GM08714 (cell line): ENCODE results near the gene ARFGAP1.
"Not testable (repeated sequence)": the region's sequence is repeated elsewhere in the genome, so short reads cannot be mapped to it uniquely, and the experiment has no call there.

Experiments used
- H3K4me3 ChIP-seq: fragments of 200-500 bp; sonication (Bioruptor generic); 2 replicates; pipeline ENCODE4 v1.5.1; 2014; ENCODE audit warnings: mild to moderate bottlenecking, low read length, inconsistent platforms
- ZNF274 ChIP-seq: IDR thresholded peaks from 2 replicates; pipeline ENCODE4 v1.6.1; 2012; ENCODE audit warnings: mild to moderate bottlenecking, low read depth, low read length

The ARFGAP1 gene

DNA sequence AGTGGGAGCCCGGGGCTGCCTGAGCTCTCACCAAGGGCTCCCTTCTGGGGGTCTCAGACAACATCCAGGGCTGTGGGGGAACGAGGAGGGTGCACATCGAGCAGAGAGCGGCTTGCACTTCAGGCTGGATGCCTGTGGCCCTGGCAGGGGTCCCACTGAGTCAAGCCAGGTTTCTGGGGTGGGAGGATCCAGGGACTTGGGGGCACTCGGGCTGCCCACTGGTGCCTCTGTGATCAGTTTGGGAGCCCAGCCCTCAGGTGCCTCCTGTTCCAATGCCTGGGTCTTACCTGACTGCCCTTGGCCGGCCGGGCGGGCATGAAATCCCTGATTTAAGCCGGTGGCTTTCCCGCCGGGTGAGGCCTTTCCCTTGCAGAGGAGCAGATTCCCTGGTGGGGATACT lies 20.8 kb downstream of the ARFGAP1 start:
- H3K4me3 ChIP-seq: no peak overlapping the region
- no peak for TF ChIP-seq ZNF274

DNA sequence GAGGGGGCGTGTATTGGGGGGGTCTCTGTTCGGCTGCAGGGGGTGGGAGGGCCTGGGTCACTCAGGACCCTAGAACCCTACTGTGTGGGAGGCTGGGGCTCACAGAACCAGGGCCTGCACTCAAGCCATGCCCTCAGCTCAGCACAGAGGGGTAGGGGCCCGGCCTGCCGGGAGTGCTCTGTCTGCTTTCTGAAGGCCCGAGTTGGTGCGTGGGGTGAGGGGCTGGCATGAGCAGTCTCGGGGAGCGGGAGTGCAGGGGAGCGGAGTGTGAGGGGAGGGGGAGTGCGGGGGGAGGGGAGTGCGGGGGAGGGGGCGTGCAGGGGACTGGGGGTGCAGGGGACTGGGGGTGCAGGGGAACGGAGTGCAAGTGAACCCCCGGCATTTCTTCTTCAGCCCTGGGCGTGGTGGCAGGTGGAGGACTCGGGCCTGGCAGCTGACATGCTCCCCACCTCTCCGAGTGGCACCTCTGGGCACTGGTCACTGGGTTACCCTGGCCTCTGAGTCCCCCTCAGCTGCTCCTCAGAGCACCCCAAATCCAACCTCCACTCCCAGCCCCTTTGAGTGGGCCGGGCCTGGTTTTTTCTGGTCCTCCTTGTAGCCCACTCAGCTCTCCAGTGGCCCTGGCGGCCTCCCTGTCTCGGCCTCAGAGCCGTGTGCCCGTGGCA lies 21.4 kb downstream of the ARFGAP1 start:
- no peak overlapping the region for H3K4me3 ChIP-seq
- no peak for TF ChIP-seq ZNF274

DNA sequence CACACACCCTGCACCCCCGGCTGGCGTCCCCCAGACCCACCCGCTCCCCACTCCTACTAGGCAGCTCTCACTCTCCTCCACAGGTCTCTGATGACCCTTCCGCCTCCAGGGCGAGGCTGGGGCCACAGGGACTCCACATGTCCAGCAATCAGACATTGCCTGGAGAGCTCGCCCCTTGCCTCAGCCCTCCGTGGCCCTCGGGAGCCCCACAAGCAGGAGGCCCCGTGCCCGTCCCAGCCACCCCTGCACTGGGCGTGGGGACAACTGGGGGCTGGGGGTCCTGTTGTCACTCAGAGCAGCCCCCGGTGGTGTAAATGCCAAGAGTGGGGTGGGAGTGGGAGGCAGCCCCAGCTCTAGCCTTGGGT lies 21.9 kb downstream of the ARFGAP1 start:
- no peak for TF ChIP-seq ZNF274
- no peak overlapping the region for H3K4me3 ChIP-seq

DNA sequence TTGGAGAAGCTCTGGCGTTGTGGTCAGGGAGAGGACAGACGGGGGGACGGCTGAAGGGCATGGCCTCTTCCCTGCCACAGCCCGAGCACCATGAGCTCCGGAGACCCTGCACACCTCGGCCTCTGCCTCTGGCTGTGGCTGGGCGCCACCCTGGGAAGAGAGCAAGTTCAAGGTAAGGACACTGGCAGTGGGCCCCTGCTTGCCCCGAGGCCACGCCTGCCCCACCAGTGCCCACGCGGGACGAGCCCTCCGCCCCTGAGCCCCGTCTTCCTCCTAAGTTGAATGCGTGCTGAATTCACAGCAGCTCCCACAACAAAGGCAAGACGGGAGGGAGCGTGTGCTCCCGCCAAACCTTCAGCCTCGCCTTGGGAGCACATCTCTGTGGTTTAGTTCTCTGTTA lies 22.4 kb downstream of the ARFGAP1 start:
- H3K4me3 ChIP-seq: no peak overlapping the region
- no peak for TF ChIP-seq ZNF274

DNA sequence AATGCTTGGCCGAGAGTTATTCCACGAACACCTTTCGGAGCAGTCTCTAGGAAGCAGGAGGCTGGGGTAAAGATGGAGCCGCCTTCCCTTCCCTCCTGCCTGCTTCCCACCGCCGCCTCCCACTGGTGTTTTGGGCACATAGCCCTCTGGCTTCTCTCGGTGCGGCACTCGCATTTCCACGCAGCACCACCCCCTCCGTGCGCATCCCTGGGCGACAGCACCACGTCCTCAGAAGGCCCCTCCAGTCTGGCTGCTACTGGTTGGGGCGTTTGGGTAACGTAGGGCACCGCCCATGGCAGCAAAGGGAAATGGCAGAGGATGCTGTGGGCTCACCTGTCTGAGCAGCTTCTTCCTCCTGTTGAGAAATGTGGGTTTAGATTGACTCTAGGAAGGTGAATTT lies 22.8 kb downstream of the ARFGAP1 start:
- no peak overlapping the region for H3K4me3 ChIP-seq
- no peak for TF ChIP-seq ZNF274

DNA sequence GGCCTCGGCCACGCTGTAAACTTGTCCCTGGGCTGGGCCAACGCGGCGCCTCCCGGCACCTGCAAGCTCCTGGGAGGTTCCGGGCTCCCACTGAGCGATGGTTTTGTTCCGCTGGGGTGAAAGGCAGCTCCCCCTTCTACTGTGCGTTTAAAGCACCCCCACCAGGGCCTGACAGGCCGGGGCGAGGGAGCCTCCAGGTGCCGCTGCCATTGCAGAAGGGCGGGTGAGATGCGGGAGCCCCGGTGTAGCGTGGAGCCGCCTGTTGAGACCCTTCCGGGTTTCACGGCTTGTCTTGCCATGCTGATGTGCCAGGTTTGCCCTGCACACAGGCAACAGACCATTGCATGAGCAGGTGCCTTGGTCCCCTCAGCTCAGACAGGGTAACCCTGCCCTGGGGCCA lies 23.2 kb downstream of the ARFGAP1 start:
- TF ChIP-seq ZNF274: no peak

DNA sequence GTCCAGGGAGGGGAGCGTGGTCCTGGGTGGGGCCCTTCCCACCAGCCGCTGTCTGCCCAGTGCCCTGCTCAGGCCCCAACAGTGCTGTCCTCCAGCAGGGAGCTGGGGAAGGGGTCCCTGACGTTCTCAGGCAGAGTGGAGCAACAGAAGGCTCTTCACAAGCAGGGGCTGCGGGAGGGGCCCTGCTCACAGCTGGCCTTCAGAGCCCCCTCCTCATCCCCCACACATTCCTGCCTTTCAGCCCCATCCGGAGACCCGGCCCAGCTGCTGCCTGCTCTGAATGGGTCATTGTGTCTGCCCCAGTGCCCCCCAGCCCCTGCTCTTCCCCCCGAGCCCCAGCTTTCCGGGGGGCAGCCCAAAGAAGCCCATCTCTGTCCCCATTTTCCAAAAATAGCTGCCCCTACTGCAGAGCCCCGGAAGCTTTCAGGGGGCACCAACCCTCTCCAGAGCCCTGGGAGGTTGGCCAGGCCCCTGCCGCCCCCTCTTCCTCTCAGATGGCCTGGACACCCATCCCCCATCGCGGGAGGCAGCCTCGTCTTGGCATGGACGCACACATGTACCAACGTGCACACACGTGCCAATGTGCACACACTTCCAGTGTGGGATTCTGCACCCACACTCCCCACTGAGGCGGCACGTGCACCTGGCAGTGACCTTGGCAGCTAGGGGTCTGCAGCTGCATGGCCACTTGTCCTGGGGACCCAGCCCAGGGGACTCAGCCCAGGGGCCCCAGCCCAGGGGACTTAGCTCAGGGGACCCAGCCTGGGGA lies 24.1 kb downstream of the ARFGAP1 start:
- TF ChIP-seq ZNF274: no peak
- H3K4me3 ChIP-seq: no peak overlapping the region

More for the DNA sequence above, 23.2 kb downstream of the ARFGAP1 start:
- H3K4me3 ChIP-seq: no peak overlapping the region

DNA sequence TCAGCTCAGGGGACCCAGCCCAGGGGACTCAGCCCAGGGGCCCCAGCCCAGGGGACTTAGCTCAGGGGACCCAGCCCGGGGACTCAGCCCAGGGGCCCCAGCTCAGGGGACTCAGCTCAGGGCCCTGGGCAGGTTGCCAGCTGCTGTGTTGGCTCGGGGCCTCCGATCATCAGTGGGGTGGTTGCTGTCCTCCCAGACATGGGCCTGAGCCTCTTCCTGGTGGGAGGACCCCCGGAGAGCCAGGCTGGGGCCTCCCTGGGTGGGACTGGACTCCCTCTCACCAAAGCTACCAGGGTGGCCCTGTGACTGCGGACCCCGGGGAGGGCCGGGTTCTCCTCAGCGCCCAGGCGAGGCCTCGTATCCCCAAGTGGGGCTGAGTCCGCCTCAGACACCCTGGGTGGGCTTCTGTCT lies 24.8 kb downstream of the ARFGAP1 start:
- TF ChIP-seq ZNF274: no peak
- H3K4me3 ChIP-seq: no peak overlapping the region

DNA sequence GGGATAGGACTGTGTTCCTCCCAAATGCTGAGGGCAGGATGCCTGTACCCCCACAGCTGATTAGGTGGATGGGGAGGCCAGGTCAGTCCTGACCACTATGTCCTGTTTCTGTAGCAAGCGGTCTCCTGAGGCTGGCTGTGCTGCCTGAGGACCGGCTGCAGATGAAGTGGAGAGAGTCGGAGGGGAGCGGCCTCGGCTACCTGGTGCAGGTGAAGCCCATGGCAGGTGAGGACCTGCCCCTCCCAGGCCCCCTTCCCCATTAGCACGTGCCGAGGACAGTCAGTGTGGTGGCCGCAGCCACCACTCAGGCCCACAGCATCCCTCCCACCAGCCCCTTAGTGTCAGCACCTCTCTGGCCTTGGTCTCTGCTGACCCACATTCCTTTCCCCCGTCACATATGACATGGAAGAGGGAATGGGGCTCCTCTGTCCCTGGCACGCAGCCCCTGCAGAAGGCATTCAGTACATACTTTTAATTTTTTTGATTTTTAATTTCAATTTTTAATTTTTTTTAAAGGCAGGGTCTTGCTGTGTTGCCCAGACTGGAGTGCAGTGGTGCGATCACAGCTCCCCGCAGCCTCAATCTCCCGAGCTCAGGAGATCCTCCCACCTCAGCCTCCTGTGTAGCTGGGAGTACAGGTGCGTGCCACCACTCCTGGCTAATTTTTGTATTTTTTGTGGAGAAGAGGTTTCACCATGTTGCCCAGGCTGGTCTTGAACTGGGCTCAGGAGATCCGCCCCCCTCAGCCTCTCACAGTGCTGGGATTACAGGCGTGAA lies 25.4 kb downstream of the ARFGAP1 start:
- no peak for TF ChIP-seq ZNF274
- H3K4me3 ChIP-seq: no peak overlapping the region

DNA sequence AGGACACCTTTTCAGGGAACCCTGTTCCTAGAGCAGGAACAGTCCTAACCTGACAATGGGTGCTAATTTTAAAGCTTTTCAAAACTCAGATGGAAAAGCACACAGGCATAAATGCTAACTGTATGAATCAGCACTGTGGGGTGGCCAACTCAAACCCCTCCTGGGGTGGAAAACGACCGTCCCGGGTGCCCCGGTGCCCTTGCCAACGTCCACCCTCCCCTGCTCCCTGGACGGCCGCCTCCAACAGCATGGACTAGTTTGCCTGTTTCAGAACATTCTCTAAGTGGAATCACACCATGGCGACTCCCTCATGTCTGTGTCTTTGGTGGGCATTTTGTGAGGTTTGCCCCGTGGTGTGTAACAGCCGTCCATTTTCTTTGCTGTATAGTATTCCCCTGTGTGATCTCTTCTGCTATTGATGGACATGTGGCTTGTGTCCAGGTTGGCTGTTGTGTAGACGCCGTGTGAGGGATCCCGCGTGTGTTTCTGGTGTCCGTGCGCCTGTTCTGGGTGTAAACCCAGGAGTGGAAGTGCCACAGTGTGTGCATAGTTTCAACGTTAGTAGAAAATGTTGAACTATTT lies 26.2 kb downstream of the ARFGAP1 start:
- no peak for TF ChIP-seq ZNF274
- no peak overlapping the region for H3K4me3 ChIP-seq

DNA sequence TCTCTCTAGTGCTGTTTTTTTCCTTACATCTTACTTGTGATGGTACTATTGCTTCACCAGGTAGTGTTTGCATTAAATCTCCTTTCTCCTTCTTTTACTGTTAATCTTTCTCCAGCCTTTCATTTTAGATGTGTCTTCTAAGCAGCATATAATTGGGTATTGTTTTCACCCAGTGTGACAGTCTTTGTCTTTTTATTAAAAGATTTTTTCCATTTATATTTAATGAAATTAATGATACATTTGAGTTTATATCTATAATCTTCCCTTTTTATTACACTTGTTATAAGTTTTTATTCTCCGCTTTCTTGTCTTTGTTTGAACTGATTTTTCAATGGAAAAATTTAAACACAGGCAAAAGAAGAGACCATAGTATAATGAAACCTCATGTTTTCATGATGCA lies 29.1 kb downstream of the ARFGAP1 start:
- no peak for TF ChIP-seq ZNF274
- no peak overlapping the region for H3K4me3 ChIP-seq

DNA sequence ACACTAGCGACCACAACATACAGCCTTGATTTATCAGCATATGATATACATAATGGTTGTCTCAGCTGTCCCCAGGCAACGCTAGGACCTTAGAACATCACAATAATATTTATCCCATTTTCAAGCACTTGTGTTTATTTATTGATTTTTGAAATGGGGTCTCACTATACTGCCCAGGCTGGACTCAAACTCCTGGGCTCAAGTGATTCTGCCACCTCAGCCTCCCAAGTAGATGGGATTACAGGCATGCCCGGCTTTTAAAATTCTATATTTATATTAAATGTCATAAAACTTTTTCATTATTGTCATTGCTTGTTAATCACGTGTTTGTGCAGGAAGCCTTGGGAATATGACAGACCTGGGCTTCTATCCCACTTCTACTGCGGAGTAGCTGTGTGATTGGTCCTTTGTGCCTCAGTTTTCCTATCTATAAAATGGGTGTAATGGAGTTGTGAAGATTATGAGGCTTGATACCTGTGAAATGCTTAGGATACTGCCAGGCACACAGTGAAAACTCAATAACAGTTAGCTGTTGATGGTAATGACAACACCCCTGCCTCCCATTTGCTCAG lies 30.6 kb downstream of the ARFGAP1 start:
- no peak overlapping the region for H3K4me3 ChIP-seq
- no peak for TF ChIP-seq ZNF274

DNA sequence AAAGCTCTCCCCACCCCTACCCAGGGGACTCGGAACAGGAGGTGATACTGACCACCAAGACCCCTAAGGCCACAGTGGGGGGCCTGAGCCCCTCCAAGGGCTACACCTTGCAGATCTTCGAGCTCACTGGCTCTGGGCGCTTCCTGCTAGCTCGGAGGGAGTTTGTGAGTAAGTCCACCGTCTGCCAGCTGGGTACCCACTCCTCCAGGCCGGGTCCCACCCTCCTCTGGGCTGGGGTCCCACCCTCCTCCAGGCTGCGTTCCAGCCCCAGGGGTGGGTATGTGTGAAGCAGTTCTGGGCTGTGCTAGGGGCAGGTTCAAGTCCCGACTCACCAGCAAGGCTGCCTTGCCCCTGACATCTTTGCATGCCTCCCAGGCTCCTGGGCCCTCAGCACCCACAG lies 32.8 kb downstream of the ARFGAP1 start:
- TF ChIP-seq ZNF274: no peak
- no peak overlapping the region for H3K4me3 ChIP-seq

DNA sequence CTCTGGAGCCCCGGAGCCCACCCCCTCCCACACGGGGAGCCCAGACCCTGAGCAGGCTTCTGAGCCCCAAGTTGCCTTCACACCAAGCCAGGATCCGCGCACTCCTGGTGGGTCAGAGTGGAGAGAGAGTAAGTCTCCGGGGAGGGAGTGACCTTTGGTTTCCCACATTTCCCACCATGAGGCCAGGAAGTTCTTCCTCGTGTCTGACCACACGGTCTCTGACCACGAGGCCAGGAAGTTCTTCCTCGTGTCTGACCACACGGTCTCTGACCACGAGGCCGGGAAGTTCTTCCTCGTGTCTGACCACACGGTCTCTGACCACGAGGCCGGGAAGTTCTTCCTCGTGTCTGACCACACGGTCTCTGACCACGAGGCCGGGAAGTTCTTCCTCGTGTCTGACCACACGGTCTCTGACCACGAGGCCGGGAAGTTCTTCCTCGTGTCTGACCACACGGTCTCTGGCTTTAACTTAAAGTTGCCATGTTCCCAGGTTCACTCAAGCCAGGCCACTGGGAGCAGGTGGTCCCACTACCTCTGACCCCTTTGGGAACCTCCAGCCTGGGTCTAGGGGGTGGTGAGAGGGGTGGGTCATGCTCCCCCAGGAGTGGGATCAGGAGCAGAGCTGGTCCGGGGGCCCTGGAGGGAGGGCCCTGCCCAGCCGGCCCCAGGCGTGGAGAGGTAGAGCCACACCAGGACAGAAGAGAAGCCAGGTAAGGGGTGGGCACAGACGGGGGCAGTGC lies 33.5 kb downstream of the ARFGAP1 start:
- H3K4me3 ChIP-seq: not testable (repeated sequence)
